NCI-H1417 treated with DMSO at 0.1 percent for 48 hours (cell line): ENCODE results near the gene ICOS.

ENCODE experiments used
- DNase-seq: peaks from one replicate; lab custom pipeline; 2025; lab: John Stamatoyannopoulos, UW

The ICOS gene, protein sequence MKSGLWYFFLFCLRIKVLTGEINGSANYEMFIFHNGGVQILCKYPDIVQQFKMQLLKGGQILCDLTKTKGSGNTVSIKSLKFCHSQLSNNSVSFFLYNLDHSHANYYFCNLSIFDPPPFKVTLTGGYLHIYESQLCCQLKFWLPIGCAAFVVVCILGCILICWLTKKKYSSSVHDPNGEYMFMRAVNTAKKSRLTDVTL

DNA sequence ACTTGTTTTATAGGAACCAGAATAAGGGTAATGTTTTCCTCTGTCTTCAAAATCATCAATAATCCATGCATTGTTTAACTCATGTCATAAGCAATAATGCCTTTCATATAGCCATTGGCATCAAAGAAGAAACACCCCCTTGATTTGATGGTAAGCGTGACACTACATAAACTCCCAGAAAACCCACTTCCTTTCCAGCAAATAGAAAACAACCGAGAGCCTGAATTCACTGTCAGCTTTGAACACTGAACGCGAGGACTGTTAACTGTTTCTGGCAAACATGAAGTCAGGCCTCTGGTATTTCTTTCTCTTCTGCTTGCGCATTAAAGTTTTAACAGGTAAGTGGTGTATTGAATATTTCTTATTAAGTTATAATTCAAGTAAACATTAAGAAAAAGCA is at the start of gene ICOS:
Gene ICOS, plus strand, starts transcription at position 229 of the 400 bp plus-strand sequence. Its CDS starts 52 bp downstream, at position 281.
- no peak for DNase-seq

DNA sequence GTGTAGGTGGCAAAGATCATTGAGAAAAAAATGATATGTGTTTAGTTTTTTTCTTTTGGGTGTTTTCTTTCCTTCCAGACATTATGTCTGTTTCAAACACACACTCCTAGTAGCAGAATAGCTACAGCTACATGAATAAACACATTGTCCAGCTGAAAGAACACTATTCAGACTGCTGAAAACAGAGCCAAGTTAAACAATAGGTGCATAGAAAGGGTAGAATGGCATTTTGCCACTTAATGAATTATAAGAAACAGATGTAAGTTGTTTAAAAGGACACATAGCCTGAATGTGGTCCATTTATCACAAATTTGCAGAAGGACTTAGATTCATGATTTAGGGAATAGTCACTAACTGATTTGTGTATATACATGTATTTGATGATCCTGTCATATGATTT is 48.9 kb upstream of the ICOS start:
- DNase-seq = no peak

DNA sequence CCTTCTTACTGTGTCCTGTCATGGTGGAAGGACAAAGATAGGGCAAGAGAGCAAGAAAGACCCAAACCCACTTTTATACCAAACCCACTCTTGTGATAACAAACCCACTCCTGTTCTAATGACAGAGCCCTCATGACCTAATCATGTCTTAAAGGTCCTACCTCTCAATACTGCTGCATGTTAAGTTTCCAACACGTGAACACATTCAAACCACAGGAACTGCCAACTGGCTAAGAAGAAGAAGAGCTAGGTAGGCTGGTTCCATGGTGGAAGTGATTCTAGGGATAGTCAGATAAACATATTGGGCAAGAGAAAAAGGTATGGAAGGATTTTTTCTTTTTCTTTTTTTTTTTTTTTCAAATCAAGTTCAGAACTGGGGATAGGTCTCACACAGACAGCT is 47.0 kb upstream of the ICOS start:
- no peak for DNase-seq

DNA sequence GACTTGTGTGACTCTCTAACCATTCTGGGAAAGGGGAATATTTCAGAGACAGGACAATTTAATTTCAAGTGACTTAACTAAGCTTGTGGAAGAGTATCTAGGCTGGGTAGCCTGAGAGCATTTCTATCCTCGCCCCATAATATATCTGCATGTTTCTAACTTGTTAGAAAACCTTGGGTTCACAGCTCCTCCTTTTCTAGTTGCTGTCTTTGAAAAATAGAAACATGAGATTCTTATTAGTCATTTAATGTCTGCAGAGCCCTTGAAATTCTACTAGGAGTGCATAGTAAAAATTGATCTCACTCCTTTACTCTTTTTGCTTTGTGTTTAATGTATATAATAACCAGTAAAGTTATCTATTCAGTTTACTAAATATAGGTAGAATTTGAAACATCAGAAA is 46.6 kb upstream of the ICOS start:
- DNase-seq = no peak

DNA sequence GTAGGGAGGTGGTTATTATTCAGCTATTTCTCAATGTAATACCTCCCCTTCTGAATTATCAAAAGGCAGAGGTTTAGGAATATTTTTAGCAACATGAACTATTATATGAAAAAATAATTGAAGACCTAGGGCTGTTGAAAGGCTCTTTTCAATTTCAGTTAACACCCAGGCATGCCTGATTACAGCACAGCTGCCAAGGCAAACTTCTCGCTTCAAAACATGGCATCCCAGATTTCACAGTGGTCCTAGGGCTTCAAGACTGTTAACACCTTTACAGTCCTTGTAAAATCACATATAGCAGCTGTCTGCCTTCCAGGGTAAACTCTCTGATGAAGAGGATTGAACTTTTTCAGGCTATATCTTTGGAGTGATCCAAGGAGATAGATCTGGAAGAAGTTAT is 45.8 kb upstream of the ICOS start:
- no peak for DNase-seq

DNA sequence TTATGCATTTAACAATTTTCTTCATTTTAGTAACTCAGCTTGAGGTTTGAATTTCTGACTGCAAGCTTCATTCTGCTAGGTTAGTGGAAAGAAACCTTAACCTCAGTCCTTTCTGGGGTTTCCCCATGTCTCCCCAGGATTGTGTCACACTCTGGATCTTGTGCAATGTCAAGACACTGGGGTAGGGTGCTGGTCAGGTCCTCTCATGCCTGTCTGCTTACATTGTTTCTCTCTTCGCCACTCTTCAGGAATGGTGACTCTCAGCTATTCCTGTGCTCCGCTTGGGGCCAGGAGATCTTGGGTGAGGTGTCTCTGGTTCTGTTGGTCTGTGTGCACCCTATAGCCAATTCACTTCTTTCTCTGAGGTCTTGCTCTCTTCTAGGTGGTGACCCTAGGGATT is 45.1 kb upstream of the ICOS start:
- DNase-seq = no peak

DNA sequence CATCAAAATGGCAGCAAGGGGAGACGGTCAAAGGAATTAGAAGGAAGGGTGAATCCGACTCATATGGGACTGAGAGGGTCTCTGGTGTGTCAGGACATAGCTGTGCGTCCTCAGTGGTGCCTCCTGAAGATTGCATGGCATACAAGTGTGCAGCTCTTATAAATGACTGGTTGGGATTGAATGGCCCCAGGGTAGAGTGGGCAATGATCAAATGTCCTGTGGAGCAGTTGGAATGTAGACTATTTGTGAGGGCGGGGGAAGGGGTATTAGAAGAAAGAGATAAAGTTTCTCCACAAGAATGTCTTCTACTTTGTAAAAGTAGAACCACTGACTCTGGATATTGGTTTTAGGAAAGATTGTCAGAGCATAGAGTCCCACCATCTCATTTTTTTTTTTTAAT is 44.4 kb upstream of the ICOS start:
- no peak for DNase-seq

DNA sequence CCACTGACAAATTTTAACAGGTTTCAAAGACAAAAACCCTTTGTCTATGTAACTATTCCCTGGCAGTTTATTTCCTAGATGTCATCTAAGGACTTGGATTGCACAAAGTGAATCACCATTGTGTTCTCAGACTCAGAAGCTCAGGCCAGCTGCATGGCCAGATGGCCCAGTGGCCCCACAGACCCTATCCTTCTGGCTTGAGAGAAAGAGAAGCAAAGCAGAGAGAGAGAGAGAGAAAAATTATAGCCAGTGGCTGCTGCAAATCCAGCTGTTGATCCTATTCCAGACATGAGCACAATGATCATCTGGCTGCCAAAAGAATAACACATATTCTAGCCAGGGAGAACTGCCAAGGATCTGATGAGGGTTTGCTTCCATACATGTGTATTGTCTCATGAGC is 43.2 kb upstream of the ICOS start:
- DNase-seq = no peak

DNA sequence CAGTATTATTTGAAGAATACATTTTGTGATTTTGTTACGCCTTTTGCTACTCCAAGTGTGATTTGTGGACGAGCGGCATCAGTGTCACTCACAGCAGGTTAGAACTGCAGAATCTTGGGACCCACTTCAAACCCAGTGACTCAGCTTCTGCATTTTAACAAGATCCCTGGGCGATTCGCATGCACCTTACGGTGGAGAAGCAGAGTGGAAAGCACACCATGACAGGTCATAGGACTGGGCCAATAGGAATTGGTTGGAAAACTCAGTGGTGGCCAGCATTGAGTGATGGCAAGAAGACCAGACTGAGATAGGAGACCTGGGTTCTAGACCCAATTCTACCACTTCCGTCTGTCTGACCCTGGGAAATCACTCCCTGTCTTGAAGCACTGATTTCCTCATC is 42.7 kb upstream of the ICOS start:
- DNase-seq = no peak

DNA sequence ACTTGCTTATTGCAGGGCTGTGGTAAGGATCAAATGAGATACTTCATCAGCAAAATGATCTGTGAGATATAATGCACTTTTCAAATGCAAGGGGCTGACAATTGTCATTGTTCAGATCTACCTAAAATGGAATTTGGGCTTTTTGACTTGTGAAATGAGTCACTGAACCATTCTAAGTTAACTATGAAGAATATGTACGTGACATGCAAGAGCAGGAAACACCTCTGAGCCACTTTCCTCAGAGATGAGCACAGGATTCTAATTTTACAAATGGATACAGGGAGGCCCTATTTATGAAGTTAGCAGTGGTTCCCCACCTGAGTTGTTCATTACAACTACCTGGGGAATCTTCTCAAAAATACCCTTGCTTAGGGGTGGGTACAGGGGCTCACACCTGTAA is 42.3 kb upstream of the ICOS start:
- no peak for DNase-seq

DNA sequence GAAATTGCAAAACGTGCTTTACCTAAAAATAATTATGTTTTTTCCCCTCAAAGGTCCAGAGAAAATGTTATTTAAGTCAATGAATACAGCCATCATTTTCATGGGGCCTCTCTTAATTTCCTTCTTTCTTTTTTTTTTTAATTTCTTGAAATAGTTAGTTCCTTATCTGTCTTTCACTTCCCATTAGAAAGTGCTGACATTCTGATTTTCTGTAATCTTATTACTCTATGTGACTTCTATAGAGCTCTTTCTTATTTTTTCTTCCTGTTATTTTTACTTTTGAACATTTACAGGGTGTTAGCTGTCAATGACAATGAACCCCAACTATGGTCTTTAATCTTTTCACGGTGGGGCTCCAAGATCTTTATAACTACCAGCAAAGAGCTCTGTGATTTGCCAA is 39.0 kb upstream of the ICOS start:
- DNase-seq = no peak

DNA sequence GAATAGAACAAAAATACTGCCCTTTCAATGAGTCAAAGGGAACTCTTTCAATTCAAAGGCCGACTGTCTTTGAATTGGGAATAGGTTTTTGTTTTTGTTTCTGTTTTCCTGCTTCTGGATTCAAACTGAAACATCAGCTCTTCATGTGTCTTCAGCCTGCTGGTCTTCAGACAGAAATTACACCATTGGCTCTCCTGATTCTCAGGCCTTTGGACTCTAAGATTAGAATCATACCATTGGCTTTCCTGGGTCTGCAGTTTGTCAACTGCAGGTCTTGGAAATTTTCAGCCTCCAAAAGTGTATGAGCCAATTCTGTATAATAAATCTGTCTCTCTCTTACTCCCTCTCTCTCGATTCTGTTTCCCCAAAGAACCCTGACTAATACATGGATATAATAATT is 37.9 kb upstream of the ICOS start:
- no peak for DNase-seq

DNA sequence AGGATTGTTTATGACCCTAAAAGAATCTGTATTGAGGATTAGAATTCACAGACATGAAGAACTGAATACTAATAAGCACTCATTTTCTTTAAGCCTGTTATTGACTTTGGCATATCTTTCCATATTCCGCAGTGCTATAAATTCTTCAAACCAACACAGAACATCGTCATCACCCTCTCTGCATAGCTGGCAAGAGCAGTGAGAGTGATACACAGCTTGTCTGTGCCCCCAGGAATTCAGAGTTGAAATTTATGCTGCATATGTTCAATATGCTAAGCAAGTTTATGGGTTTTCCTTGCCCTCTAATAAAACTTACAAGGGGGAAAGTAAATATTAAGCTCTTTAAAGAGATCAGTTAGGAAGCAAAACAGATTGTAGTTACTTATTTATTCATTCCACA is 36.3 kb upstream of the ICOS start:
- no peak for DNase-seq

DNA sequence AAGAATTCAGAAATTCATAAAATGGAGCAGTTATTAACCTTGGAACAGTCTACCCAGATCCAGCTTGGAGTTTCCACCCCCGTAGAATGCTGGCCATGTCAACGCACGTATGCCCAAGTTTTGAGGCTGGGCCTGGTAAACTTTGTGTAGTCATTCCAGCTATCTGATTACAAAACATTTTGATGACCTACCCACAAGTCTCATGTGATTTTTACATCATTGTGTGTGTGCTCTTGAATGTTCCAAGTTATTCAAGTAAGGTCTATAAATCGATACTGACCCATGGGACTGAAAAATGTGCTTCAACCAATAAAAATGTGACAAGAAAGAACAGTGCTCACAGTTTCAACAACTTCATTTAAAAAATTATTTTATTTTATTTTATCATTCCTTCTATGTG is 32.5 kb upstream of the ICOS start:
- no peak for DNase-seq

DNA sequence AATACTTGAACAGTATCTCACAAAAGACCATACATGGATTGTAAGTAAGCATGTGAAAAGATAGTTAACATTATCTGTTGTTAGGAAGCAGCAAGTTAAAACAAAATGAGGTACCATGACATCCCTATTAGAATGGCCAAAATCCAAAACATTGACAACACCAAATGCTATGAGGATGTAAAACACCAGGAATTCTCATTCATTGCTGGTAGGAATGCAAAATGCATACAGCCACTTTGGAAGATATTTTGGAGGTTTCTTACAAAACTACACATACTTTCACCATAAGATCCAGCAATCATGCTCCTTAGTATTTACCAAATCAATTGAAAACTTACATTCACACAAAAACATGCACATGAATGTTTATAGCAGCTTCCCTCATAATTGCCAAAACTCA is 30.9 kb upstream of the ICOS start:
- DNase-seq = no peak

DNA sequence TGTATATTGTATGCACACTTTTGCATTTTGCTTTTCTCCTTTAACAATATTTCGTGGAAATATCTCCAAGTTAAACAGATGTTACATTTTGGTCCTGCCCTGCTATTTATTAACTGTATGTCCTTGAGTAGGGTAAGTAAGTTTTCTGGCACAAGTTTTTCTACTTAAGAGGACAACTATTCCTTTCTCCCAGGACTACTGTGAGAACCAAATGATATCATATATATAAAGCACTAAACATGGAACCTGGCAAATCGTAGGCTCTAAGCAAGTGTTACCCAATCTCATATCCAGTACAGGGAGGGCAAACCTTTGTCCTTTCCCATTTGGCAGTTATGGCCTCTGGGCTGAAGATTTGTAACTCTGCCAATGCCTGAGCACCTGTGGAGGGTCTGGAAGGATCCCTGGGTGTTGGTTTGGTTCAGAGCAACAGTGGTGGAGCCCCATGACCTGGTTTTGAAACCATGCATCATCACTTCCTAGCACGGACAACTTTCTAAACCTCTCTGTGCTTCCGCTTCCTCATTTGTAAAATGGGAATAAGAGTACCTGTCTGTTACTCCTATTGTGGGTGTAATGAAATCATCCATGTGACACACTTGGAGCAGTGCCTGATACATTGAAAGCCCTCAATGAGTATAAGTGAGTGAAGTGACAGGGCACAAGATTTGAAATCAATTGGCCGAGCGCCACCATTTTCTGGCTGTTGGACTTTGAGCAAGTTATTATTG is 28.3 kb upstream of the ICOS start:
- DNase-seq = no peak

DNA sequence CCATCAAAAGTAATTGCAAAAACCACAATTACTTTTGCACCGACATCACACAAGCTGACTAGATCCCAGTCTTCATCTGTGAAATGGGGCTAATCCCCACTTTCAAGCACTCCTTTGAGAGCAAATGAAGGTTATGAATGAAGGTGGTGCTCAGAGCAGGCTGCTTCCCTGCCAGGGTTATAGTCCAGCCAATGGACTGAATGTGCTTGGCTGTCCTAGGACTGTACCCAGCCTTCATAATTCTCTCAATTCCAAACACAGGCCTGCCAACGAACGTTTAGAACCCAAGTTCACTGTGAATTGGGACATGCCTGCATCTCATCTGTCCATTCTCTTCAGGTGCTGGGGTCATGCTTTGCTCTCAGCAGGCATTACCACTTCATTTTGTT is 27.8 kb upstream of the ICOS start:
- no peak for DNase-seq

DNA sequence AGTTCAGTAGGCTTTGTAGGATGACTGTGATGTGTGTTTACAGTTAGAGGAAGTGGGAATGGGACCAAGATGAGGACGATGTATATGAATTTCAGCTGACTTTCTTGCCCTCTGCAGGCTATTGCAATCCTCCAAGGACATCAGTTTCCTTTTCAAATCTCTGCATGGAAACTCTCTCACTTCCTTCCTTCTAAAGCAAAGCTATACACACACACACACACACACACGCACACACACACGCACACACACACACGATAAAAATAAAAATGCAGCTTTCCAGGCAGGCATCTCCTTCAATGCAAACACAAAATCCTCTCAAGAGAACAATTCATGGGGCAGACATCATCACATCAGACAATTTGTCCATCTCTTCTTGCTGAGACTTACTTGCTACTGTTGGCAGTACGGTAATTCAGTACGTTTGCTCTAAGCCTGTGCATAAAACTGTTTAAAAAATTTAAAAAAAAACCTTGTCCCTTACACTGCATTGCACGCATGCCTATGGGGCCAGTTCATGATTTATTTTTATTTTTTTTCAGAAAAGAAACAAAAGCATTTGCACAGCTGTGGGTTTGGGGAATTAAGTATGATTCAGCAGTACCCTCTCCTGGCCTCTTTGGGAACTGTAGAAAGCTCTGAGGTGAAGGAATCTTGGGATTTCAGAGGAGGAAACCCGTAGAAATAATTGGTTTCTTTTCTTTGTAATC is 27.1 kb upstream of the ICOS start:
- no peak for DNase-seq

DNA sequence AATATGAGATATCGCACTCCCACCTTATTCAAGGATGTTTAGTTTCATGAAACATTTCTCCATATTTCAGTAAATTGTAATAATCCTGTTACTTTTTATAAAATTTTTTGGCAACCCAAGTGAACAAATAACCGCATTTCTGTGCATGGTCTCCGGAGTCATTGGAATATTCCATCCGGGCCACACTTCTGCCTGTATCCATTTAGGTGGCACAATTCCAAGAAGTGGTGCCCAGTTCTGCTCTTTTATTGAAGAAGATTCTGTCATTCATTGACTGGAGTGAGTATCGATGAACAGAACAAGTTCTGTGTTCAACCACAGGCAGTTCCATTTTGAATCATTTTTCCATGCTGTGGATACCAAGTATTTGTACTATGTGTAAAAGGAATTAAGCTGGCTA is 26.6 kb upstream of the ICOS start:
- no peak for DNase-seq

DNA sequence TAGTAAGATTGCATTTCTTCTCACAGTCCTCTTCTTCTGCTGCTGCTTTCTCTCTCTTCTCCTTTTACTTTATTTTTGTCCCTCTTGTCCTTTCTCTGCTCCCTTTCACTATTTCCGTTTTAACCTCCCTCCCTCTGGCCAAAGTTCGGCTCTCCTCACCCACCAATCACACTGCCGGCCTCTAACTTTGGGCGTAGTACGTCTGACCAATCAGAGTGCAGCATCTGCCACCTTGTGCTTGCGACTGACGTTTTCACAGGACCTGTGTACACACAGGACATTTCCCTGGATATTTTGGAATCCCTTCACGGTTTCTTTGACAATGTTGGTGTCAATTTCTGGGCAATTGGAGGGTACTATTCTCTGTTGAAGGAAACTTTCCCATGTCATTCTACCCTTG is 22.6 kb upstream of the ICOS start:
- DNase-seq = no peak

DNA sequence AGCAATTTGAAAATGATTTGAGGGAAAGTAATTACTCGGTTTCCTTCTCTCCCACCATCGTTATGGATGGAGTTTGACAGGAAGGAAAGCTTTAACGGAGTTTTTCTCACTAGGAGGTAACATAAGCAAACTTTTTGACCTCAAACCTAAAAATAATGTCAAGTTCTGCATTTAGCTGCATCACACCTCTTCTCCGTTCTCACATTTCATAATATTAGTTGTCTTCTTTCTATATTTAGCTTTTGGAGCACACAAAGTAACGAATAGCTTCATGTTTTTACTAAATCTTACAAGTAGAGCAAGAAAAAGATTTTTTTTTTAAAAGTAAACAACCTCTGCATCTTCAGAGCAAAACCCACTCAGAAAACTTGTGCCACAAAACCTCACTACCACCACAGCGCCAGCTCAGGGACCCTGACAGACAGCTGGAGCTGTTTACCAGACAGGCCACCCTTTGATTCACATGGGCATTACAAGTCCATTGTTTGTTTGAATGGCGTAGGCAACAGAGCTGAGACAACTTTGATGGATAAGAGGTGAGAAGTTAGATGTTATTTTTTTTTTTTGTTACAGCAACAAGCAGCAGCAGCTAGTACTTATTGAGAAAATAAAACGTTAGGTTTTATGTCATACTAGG is 21.9 kb upstream of the ICOS start:
- DNase-seq = no peak

DNA sequence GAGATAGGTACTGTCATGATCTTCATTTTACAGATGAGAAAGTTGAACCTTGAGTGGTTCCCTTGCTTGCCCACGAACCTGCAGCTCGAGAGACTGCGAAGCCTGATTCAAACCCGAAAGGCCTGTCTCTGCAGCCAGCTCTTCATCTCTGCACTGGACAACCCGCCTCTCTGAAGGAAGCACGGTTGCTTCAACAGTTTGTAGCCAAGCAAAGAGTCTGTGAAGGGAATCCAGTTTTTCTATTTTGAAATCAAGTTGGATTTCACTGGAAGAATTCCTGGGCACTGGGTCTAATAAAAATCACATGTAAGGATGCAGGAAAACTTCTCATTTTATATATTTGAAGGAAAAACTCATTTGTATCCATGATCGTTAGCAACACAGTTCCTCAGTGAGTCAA is 21.3 kb upstream of the ICOS start:
- DNase-seq = no peak

DNA sequence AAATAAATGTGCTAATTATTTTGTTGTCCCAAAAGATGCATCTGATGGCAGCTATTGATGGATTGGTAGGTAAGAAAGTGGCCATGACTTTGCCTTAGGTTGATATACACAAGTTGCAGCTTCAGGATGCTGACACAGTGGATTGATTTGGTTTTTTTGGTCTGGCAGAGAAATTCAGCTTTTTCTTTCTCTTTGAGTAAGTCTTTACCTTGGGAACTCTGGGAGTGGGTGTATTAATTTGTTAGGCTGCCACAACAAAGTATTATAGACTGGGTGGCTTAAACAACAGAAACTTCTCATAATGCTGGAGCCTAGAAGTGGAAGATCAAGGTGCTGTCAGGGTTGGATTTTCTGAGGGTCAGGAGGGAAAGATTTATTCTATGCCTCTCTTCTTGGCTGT is 19.8 kb upstream of the ICOS start:
- no peak for DNase-seq
